IMR-90 (cell line): ENCODE results near the gene SPAG4.

ENCODE experiments used
- CTCF ChIP-seq: conservative IDR thresholded peaks from 2 replicates; pipeline ENCODE4 v1.5.1; 2012; ENCODE audit warnings: mild to moderate bottlenecking, low read depth, low read length, improper control_type of control experiment
- MAZ ChIP-seq: IDR thresholded peaks from 2 replicates; pipeline ENCODE4 v1.6.1; 2012; ENCODE audit warnings: low read depth, mild to moderate bottlenecking, low read length, improper control_type of control experiment, moderate library complexity, borderline replicate concordance
- MXI1 ChIP-seq: IDR thresholded peaks from 2 replicates; pipeline ENCODE4 v1.6.1; 2012; ENCODE audit warnings: low read depth, mild to moderate bottlenecking, low read length, moderate library complexity, borderline replicate concordance
- POLR2A ChIP-seq: IDR thresholded peaks from 2 replicates; pipeline ENCODE4 v1.6.1; 2012; ENCODE audit warnings: mild to moderate bottlenecking, low read depth, low read length

GRCh38 chr20:35610833-35611427, 4.7 kb upstream of the SPAG4 start:
- no peak for TF ChIP-seq POLR2A
- no peak for TF ChIP-seq CTCF
- TF ChIP-seq MAZ: no peak
- TF ChIP-seq MXI1: no peak
